ENCODE data around the gene DYNC2LI1.

Gene DYNC2LI1

DNA sequence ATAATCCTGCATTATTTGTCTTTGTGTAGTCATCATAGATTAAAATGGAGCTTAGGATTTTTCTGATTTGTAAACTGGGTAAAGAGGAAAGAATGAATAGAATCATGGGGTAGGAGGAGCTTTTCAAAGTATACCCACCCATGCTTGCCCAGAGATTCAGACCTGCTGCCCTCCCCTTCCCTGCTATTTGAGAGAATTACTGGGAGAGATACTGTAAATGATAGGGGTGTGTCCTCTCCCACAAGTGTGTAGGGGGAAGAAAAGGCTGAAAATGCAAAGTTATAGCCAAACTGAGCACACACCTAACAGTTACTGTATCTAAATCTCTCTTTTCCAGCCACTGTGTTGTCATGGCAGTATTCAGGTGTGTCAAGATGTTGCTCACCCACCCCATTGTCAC is 21.5 kb upstream of the DYNC2LI1 start:
- Histone ChIP-seq H3K27me3 (ENCODE audit: insufficient read depth, low read depth, severe bottlenecking) (no peaks in the 10 kb centered on the region), H3K4me3 (ENCODE audit: low read depth, low read length) (no peak overlapping the region), H3K36me3 (no peaks in the 10 kb centered on the region), H3K27ac (no peak overlapping the region), H3K9me3 (ENCODE audit: severe bottlenecking) (no peaks in the 10 kb centered on the region)
- DNase-seq: no peak
- TF ChIP-seq, protein P1, sequence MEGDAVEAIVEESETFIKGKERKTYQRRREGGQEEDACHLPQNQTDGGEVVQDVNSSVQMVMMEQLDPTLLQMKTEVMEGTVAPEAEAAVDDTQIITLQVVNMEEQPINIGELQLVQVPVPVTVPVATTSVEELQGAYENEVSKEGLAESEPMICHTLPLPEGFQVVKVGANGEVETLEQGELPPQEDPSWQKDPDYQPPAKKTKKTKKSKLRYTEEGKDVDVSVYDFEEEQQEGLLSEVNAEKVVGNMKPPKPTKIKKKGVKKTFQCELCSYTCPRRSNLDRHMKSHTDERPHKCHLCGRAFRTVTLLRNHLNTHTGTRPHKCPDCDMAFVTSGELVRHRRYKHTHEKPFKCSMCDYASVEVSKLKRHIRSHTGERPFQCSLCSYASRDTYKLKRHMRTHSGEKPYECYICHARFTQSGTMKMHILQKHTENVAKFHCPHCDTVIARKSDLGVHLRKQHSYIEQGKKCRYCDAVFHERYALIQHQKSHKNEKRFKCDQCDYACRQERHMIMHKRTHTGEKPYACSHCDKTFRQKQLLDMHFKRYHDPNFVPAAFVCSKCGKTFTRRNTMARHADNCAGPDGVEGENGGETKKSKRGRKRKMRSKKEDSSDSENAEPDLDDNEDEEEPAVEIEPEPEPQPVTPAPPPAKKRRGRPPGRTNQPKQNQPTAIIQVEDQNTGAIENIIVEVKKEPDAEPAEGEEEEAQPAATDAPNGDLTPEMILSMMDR (IDR thresholded peaks at IDR 0.05; ENCODE audit: low read depth, low read length): no peak

DNA sequence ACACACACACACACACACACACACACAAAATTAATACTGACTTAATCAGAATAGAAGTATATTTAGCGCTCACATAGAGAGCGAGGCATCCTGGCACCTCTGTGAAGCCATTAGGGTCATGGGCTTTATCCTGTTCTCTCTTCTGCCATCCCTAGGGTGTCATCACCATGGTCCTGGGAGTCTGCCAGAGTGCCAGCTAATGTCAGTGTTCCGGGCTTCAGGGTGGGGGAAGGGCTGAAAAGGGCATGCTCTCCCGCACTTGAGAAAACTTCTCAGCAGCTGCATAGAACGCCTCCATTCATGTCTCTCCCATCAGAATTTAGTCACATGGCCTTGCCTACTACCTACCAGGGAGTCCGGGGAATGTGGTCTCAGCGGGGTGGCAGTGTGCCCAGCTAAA is 19.7 kb upstream of the DYNC2LI1 start:
- Histone ChIP-seq H3K4me3 (ENCODE audit: low read depth, low read length) (no peak overlapping the region), H3K36me3 (no peaks in the 10 kb centered on the region), H3K27ac (no peak overlapping the region), H3K27me3 (ENCODE audit: insufficient read depth, low read depth, severe bottlenecking) (no peaks in the 10 kb centered on the region), H3K9me3 (ENCODE audit: severe bottlenecking) (no peaks in the 10 kb centered on the region)
- TF ChIP-seq, protein P1 (IDR thresholded peaks at IDR 0.05; ENCODE audit: low read depth, low read length): no peak
- no peak for DNase-seq

DNA sequence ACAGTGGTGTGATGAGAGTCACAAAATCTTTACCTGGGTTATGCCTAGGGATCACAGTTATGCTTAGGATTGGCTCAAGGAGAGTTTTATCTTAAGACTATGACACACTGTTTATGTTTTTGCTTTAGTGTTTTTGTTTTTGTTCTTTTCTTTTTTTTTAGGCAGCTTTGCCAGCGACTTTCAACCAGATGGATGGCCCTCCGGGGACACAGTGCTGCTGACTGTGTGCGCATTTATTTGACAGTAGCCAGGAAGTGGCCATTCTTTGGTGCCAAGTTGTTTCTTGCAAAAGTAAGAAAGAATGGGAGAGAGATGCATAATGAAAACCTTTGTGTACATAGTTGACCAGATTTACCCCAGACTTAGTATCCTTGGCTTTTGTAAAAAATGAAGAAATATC is 15.1 kb upstream of the DYNC2LI1 start:
- no peak for DNase-seq
- TF ChIP-seq, protein P1 (IDR thresholded peaks at IDR 0.05; ENCODE audit: low read depth, low read length): no peak
- H3K36me3 ChIP-seq: no peaks in the 10 kb centered on the region
- no peaks in the 10 kb centered on the region for H3K9me3 ChIP-seq (ENCODE audit: severe bottlenecking)
- no peak overlapping the region for H3K4me3 ChIP-seq (ENCODE audit: low read depth, low read length)
- H3K27me3 ChIP-seq (ENCODE audit: insufficient read depth, low read depth, severe bottlenecking): no peaks in the 10 kb centered on the region
- no peak overlapping the region for H3K27ac ChIP-seq

DNA sequence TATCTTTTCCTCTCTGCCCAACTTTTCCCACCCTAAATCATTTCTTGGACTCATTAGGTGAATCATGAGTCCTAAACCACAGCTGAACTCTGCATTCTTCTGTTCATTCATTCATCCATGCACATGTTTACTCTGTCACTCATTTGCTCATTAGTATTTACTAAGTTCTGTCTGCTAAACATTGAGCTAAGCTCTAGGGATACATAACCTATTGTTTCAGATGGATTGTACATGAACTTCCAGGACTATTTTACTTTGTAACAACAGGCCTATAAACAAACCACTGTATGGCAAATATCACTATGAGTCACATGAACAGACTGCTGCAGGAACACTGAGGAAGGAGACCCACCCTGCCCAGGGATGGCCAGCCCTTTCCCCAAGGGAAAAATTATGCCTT is 14.6 kb upstream of the DYNC2LI1 start:
- Histone ChIP-seq H3K4me3 (ENCODE audit: low read depth, low read length) (no peak overlapping the region), H3K27ac (no peak overlapping the region), H3K27me3 (ENCODE audit: insufficient read depth, low read depth, severe bottlenecking) (no peaks in the 10 kb centered on the region), H3K36me3 (no peaks in the 10 kb centered on the region), H3K9me3 (ENCODE audit: severe bottlenecking) (no peaks in the 10 kb centered on the region)
- TF ChIP-seq, protein P1 (IDR thresholded peaks at IDR 0.05; ENCODE audit: low read depth, low read length): no peak
- DNase-seq: no peak

DNA sequence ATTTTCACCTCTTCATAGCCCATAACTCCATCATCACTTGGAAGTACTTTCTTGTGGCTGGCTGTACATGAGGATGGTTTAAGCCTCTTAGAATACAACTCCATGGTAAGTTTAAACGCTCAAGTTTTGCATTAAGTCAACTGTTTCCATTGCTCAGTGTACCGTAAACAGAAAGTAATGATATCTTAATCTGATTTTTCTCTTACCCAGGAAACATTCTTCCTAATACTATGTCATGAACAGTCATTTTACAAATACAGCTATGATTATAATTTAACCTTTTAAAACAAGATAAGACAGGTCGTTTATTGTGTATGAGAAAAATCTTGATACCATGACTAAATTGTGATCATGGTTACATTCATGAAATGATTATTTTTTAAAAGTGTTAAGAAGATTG is 11.6 kb upstream of the DYNC2LI1 start:
- DNase-seq: no peak
- H3K36me3 ChIP-seq: no peaks in the 10 kb centered on the region
- no peaks in the 10 kb centered on the region for H3K9me3 ChIP-seq (ENCODE audit: severe bottlenecking)
- TF ChIP-seq, protein P1 (IDR thresholded peaks at IDR 0.05; ENCODE audit: low read depth, low read length): no peak
- H3K4me3 ChIP-seq (ENCODE audit: low read depth, low read length): no peak overlapping the region
- H3K27me3 ChIP-seq (ENCODE audit: insufficient read depth, low read depth, severe bottlenecking): no peaks in the 10 kb centered on the region
- no peak overlapping the region for H3K27ac ChIP-seq

DNA sequence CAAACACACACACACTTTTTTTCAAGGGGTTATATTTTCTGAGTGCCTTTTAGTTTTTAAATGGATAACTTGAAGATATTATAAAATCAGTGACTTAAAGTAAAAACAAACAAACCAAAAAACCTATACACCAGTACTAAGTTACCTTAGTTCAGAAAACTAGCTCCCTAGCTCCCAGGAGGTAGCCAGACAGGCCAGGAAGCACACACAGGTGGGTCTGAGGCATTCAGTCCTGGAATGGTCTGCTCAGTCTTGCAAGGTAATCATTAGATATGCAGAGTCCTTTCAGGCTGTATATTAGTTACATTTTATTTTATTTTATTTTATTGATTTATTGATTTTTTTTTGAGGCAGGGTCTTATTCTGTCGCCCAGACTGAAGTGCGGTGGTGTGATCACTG is 10.7 kb upstream of the DYNC2LI1 start:
- Histone ChIP-seq H3K27ac (no peak overlapping the region), H3K36me3 (no peaks in the 10 kb centered on the region), H3K27me3 (ENCODE audit: insufficient read depth, low read depth, severe bottlenecking) (no peaks in the 10 kb centered on the region), H3K4me3 (ENCODE audit: low read depth, low read length) (no peak overlapping the region), H3K9me3 (ENCODE audit: severe bottlenecking) (no peaks in the 10 kb centered on the region)
- TF ChIP-seq, protein P1 (IDR thresholded peaks at IDR 0.05; ENCODE audit: low read depth, low read length): no peak
- no peak for DNase-seq
